Measurements from ENCODE around the gene ANKEF1. TPM values are rescaled to one million over a fixed set of nuclear protein-coding genes. Genes with fewer than 3 reads are reported as not detected.

Gene ANKEF1
- polyA plus RNA-seq (2012; ENCODE audit: insufficient read length, low read depth), result 0.51 TPM

DNA sequence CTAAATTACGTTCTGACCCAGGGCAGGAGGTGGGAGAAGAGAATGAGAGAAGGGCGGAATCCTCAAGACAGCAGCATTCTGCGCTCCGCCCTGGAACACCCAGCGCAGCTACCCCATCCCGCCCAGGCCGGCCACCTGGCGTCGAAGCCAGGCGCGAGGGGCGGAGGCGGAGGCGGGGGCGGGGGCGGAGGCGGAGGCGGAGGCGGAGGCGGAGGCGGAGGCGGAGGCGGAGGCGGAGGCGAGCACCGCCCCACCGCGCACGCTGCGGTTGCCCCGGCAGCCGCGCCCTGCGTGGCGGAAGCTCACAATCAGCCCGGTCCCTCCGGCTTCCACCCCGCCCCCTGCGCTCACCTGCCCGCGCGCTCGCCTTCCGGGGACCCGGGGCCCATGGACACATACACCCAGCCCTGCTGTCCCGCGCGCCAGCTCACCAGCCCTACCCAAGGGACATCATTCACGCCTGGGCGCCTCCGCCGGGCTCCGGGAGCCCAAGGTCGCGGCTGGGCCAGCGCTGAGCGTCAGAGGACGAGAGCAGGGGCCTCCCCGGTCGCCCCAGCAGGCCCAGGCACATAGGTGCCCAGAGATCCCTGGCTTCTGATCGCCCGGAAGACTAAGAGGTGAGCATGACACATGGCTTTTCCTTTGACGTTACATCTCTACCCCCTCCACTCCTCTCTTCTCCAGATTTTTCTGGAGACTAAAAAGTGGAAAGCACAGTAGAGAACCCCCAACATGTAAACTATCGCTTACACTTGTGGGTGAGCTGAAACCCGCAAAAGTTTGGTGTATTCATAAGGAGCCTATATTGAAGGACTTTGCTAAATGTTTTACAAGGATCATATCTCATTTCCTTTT is at the start of gene ANKEF1:
Gene ANKEF1, plus strand, starts transcription at position 271 of the 855 bp plus-strand sequence. CDS start 3,315 bp downstream, outside the sequence.
- no peak for TF ChIP-seq FOXP2 (optimal IDR thresholded peaks at IDR 0.05; ENCODE audit: borderline replicate concordance, extremely low read depth, extremely low read length, insufficient read depth)
- TF ChIP-seq POLR2AphosphoS5 (IDR thresholded peaks at IDR 0.05; ENCODE audit: low read depth, low read length), result no peak
- no peak for TF ChIP-seq TAF1 (IDR thresholded peaks at IDR 0.05; ENCODE audit: borderline replicate concordance, insufficient read depth, low read length)
- TF ChIP-seq, protein P1, sequence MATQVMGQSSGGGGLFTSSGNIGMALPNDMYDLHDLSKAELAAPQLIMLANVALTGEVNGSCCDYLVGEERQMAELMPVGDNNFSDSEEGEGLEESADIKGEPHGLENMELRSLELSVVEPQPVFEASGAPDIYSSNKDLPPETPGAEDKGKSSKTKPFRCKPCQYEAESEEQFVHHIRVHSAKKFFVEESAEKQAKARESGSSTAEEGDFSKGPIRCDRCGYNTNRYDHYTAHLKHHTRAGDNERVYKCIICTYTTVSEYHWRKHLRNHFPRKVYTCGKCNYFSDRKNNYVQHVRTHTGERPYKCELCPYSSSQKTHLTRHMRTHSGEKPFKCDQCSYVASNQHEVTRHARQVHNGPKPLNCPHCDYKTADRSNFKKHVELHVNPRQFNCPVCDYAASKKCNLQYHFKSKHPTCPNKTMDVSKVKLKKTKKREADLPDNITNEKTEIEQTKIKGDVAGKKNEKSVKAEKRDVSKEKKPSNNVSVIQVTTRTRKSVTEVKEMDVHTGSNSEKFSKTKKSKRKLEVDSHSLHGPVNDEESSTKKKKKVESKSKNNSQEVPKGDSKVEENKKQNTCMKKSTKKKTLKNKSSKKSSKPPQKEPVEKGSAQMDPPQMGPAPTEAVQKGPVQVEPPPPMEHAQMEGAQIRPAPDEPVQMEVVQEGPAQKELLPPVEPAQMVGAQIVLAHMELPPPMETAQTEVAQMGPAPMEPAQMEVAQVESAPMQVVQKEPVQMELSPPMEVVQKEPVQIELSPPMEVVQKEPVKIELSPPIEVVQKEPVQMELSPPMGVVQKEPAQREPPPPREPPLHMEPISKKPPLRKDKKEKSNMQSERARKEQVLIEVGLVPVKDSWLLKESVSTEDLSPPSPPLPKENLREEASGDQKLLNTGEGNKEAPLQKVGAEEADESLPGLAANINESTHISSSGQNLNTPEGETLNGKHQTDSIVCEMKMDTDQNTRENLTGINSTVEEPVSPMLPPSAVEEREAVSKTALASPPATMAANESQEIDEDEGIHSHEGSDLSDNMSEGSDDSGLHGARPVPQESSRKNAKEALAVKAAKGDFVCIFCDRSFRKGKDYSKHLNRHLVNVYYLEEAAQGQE (IDR thresholded peaks at IDR 0.05; ENCODE audit: insufficient read depth in 1 of 2, low read depth in 2 of 2, low read length in 2 of 2), result no peak
- TF ChIP-seq SIN3A (IDR thresholded peaks at IDR 0.05; ENCODE audit: borderline replicate concordance, insufficient read depth, low read length), result no peak

DNA sequence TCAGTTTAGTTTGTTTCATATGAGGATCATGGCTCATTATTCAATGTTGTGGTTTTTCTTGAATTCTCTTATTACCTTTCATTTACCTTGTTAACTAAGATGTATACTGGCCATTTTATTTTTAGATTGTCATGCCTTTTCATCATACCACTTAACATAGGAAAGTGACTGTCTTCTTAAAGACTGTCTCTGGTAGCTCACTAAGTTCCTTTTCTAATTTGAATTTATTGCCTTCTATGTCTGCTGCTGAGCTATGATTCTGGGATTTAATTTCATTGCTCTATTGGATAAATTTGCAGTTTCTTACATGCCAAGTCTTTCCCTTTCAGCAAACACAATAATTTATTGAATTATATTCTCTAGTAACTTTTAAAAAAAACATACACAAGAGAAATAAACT is 49.5 kb upstream of the ANKEF1 start:
- TF ChIP-seq POLR2AphosphoS5 (IDR thresholded peaks at IDR 0.05; ENCODE audit: low read depth, low read length), result no peak

DNA sequence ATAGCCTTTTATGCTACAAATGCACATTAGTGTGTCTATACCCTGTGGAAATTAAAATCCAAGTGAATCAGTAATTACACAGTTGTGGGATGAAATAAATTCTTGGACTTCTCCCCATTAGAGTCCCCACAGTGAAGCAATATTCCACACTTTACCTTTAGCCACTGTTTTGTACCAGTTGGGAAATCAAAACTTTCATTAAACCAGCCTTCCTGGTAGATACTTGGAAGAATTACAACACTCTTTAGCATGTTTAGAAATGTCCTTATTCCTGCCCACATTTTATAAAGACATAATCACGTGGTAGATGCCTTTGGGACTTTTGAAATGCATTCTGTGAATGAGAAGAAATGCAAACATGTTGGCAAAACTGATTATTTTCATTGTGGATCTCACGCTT is 49.0 kb upstream of the ANKEF1 start:
- TF ChIP-seq, protein P1 (IDR thresholded peaks at IDR 0.05; ENCODE audit: insufficient read depth in 1 of 2, low read depth in 2 of 2, low read length in 2 of 2), result no peak
- no peak for TF ChIP-seq SIN3A (IDR thresholded peaks at IDR 0.05; ENCODE audit: borderline replicate concordance, insufficient read depth, low read length)

DNA sequence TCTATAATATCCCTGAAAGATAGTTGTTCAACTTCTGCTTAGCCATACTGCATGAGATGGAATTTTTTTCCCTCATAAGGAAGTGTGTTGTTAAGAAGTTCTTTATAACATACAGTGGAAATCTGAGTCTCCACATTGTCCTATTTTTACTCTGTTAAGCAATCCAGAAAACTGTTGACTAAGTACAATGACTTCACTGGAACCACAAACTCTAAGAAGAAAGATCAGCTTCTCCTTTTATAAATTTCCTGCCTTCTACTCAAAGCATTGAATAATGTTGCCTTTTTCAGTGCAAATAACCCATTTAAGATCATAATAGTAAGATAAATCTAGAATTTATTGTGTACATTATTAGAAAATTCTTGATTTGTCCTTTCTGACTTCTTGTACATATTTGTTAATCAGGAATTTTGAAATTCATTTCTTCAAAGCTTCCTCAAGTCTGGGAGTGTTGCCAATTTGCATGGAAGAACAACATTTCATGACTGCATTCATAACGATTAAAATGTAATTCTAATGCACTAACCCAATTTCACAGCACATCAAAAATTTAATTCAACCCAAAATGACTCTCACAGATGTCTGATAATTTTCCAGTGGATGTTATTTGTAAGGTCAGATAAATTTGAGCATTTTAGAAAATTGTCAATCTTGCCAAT is 45.6 kb upstream of the ANKEF1 start:
- no peak for TF ChIP-seq FOXP2 (optimal IDR thresholded peaks at IDR 0.05; ENCODE audit: borderline replicate concordance, extremely low read depth, extremely low read length, insufficient read depth)
- no peak for TF ChIP-seq SIN3A (IDR thresholded peaks at IDR 0.05; ENCODE audit: borderline replicate concordance, insufficient read depth, low read length)
- no peak for TF ChIP-seq POLR2AphosphoS5 (IDR thresholded peaks at IDR 0.05; ENCODE audit: low read depth, low read length)
- no peak for TF ChIP-seq TAF1 (IDR thresholded peaks at IDR 0.05; ENCODE audit: borderline replicate concordance, insufficient read depth, low read length)
- TF ChIP-seq, protein P1 (IDR thresholded peaks at IDR 0.05; ENCODE audit: insufficient read depth in 1 of 2, low read depth in 2 of 2, low read length in 2 of 2), result no peak

DNA sequence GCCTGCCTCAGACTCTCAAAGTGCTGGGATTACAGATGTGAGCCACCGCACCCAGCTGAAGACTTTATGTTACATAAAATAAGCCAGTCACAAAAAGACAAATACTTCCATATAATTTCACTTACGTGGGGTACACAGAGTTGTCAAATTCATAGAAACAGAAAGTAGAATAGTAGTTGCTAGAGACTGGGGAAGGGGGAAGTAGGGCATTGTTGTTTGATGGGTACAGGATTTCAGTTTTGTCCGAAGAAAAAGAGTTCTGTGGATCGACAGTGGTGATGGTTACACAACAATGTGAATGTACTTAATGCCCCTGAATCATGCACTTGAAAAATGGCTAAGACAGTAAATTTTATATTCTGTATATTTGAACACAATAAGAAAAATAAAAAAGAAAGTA is 41.6 kb upstream of the ANKEF1 start:
- no peak for TF ChIP-seq SIN3A (IDR thresholded peaks at IDR 0.05; ENCODE audit: borderline replicate concordance, insufficient read depth, low read length)
- no peak for TF ChIP-seq TAF1 (IDR thresholded peaks at IDR 0.05; ENCODE audit: borderline replicate concordance, insufficient read depth, low read length)
- TF ChIP-seq FOXP2 (optimal IDR thresholded peaks at IDR 0.05; ENCODE audit: borderline replicate concordance, extremely low read depth, extremely low read length, insufficient read depth), result no peak

DNA sequence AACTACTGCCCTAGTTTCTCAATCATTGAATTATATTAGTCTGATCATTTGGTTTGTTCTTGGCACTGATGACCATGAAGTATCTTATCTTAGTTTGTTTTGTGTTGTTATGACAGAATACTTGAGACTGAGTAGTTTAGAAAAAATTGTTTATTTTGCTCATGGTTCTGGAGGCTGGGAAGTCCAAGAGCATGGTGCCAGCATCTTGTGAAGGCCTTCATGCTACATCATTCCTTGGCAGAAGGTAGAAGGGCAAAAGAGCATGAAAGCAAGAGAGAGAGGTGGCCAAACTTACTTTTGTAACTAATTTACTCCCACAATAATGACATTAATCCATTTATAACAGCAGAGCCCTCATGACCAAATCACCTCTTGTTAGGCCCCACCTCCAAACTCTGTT is 40.1 kb upstream of the ANKEF1 start:
- no peak for TF ChIP-seq FOXP2 (optimal IDR thresholded peaks at IDR 0.05; ENCODE audit: borderline replicate concordance, extremely low read depth, extremely low read length, insufficient read depth)
- TF ChIP-seq, protein P1 (IDR thresholded peaks at IDR 0.05; ENCODE audit: insufficient read depth in 1 of 2, low read depth in 2 of 2, low read length in 2 of 2), result no peak
- TF ChIP-seq SIN3A (IDR thresholded peaks at IDR 0.05; ENCODE audit: borderline replicate concordance, insufficient read depth, low read length), result no peak
- TF ChIP-seq TAF1 (IDR thresholded peaks at IDR 0.05; ENCODE audit: borderline replicate concordance, insufficient read depth, low read length), result no peak
- no peak for TF ChIP-seq POLR2AphosphoS5 (IDR thresholded peaks at IDR 0.05; ENCODE audit: low read depth, low read length)

All from PFSK-1 (cell line).